Tongue (tissue), 2 donors: ENCODE results near the gene NUSAP1. TPM values are rescaled to one million over a fixed set of nuclear protein-coding genes. Genes with fewer than 3 reads are reported as not detected.
"Not testable (repeated sequence)": the region's sequence is repeated elsewhere in the genome, so short reads cannot be mapped to it uniquely, and the experiment has no call there.

Experiments used
- DNase-seq: peaks from one replicate; pipeline ENCODE4 v3.0.0-alpha.2; 2015
- total RNA-seq: library from RNA; depleted of rRNA; stranded (reverse); fragments of >200 nt; gene quantifications from one replicate; pipeline ENCODE4 v1.2.3, GENCODE V29; 2014

Gene NUSAP1
- total RNA-seq, 1 donor from 2014 or later: 46.2 TPM

- DNase-seq: no peak
Observed at GRCh38 chr15:41416128-41416741, 83.6 kb downstream of the NUSAP1 start.

- peak; percentile 97 for DNase-seq
Observed at GRCh38 chr15:41416742-41417417, 84.2 kb downstream of the NUSAP1 start, which contains the start of gene RTF1. RTF1 (plus strand) TSS chr15:41417095; CDS start chr15:41417116, 21 bp downstream.

GRCh38 chr15:41417418-41418195, 84.9 kb downstream of the NUSAP1 start:
- DNase-seq: peak; percentile 51

- no peak for DNase-seq
Observed at GRCh38 chr15:41423979-41424659, 91.4 kb downstream of the NUSAP1 start.

- no peak for DNase-seq
Observed at GRCh38 chr15:41424809-41425208, 92.1 kb downstream of the NUSAP1 start.

GRCh38 chr15:41425907-41426306, 93.2 kb downstream of the NUSAP1 start:
- DNase-seq: not testable (repeated sequence)

GRCh38 chr15:41429003-41429890, 96.6 kb downstream of the NUSAP1 start:
- no peak for DNase-seq

Other genes with a start within 250 kb of the NUSAP1 start
- 33.4 TPM for gene INO80, start 216.6 kb upstream of the NUSAP1 start, total RNA-seq
- not detected for gene EXD1, start 102.1 kb upstream of the NUSAP1 start, total RNA-seq
- gene CHP1, start 101.6 kb upstream of the NUSAP1 start, total RNA-seq: 74.6 TPM
- gene OIP5, start 290 bp upstream of the NUSAP1 start, total RNA-seq: 2.9 TPM
- gene NDUFAF1, start 69.6 kb downstream of the NUSAP1 start, total RNA-seq: 34.7 TPM
- 46.4 TPM for gene RTF1, start 84.2 kb downstream of the NUSAP1 start, total RNA-seq
- gene ITPKA, start 161.0 kb downstream of the NUSAP1 start, total RNA-seq: 1.2 TPM
- gene LTK, start 180.9 kb downstream of the NUSAP1 start, total RNA-seq: 1.6 TPM
- gene RPAP1, start 211.4 kb downstream of the NUSAP1 start, total RNA-seq: 43.8 TPM
- gene TYRO3, start 226.3 kb downstream of the NUSAP1 start, total RNA-seq: 12.9 TPM